Spinal cord (tissue), 10 donors: ENCODE data around the gene DNAJC11. TPM values are rescaled to one million over a fixed set of nuclear protein-coding genes. Genes with fewer than 3 reads are reported as not detected.

Source experiments
- DNase-seq, 6 donors: peaks; one replicate each; pipeline versions ENCODE4 v3.0.0 to v3.0.0-alpha.2; 2013 to 2015; ENCODE audit warnings: low spot score in 6 of 6, low read depth in 4 of 6
- H3K27ac ChIP-seq: one replicate; pipeline ENCODE4 v1.5.1; 2013; ENCODE audit warnings: low read depth, low read length, control low read depth
- H3K27me3 ChIP-seq: one replicate; pipeline ENCODE4 v1.6.1; 2013; ENCODE audit warnings: low read length; ENCODE audit not compliant: control insufficient read depth, insufficient read depth
- H3K36me3 ChIP-seq: one replicate; pipeline ENCODE4 v1.6.1; 2013; ENCODE audit warnings: low read length; ENCODE audit not compliant: control insufficient read depth, insufficient read depth
- H3K4me1 ChIP-seq: one replicate; pipeline ENCODE4 v1.6.1; 2013; ENCODE audit warnings: low read length; ENCODE audit not compliant: control insufficient read depth, insufficient read depth
- H3K4me3 ChIP-seq: one replicate; pipeline ENCODE4 v1.5.1; 2013; ENCODE audit warnings: low read depth, low read length, control low read depth
- H3K9me3 ChIP-seq: one replicate; pipeline ENCODE4 v1.6.1; 2013; ENCODE audit warnings: low read length; ENCODE audit not compliant: control insufficient read depth, insufficient read depth
- WGBS: methylation state at CpG from one replicate; pipeline ENCODE4 v1.1.5; 2013; ENCODE audit warnings: missing lambda C conversion rate; ENCODE audit not compliant: insufficient coverage; 5-methylcytosine and 5-hydroxymethylcytosine counted together
- polyA plus RNA-seq, 2 donors: library from polyadenylated mRNA; unstranded; fragments of 120-200 nt; gene quantifications; one replicate each; pipeline ENCODE4 v1.2.1, GENCODE V29; 2013; ENCODE audit not compliant: insufficient read length in 2 of 2
- total RNA-seq, 2 donors: library from RNA; depleted of rRNA in 1 of 2; stranded (reverse); fragments of 120-200 nt in 1 of 2; fragments of >200 nt in 1 of 2; gene quantifications; one replicate each; pipeline versions ENCODE4 v1.2.3 to v1.2.4, GENCODE V29; 2013 to 2014
- donor health status: healthy.

DNAJC11 gene
- total and polyA plus RNA-seq, 4 donors = 32.5 to 58.5 (median 40.0) TPM

DNA sequence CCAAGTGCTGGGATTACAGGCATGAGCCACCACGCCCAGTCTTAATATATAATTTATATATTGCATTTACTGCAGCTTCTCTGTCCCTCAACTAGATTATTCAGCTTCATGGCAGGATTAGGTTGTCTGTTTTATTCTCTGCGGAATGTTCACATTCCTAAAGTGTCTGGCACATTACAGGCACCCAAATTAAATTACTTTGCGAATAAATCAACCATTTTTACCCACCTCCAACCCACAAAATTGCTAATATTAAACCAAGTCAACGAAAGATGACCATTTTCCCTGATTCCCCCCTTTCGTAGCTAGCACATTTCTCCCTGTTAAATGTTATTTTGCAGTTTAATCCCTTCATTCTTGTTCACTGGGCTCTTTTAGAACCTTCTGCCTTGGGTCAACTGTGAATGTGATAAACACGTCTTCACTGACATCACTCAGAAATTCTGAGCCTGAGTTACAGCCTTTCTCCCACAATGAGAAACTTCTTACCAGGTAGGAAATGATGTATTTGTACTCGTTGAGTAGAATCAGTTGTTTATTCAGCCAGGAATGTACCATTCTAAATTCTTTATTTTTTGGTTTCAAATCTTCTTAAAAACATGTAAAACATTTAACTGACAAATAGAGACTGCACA, 41.1 kb downstream of the DNAJC11 start:
- no peak overlapping the region for H3K27ac ChIP-seq
- peaks cover 12% of the 10 kb centered on the region for H3K36me3 ChIP-seq
- no peaks in the 10 kb centered on the region for H3K4me1 ChIP-seq
- no peaks in the 10 kb centered on the region for H3K9me3 ChIP-seq
- no peaks in the 10 kb centered on the region for H3K27me3 ChIP-seq
- no peak overlapping the region for H3K4me3 ChIP-seq
- DNase-seq = no peak
- 100% methylated on average over 4 of the region's 7 CpGs for WGBS

DNA sequence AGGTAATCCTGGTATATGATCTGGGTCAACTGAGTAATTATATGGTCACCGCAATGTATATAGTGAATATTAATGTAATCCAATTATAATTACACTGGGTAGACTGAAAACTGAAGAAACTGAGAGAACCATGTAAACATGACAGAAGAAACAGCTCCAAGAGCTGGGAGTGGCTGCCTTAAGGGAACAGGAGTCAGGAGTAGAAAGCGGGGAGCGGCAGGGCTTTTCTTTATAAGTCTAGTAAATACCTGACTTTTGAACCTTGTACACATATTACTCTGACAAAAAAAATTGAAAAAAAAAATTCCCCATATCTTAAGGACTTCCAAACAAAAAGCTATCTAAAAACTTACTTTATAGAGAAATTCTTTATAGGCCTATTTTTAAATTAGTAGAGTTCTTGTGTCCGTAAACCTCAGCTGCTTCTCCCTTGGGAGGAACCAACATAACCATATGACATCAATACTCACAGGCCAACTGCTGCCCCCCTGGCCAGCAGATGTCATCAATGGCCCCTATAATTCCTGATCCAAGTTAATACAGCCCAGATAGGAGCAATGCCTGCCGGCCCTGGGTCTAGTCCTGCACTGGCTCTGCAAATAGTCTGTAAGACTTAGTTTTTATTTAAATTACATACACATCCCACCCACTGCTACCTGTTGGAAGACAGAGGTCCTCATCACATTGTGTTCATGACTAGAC, 43.1 kb downstream of the DNAJC11 start:
- no peaks in the 10 kb centered on the region for H3K27me3 ChIP-seq
- no peak for DNase-seq
- H3K4me1 ChIP-seq = peaks cover 6% of the 10 kb centered on the region
- no peak overlapping the region for H3K4me3 ChIP-seq
- 86% methylated on average over 1 of the region's 5 CpGs for WGBS
- peaks cover 3% of the 10 kb centered on the region for H3K36me3 ChIP-seq
- H3K27ac ChIP-seq = no peak overlapping the region
- H3K9me3 ChIP-seq = no peaks in the 10 kb centered on the region

DNA sequence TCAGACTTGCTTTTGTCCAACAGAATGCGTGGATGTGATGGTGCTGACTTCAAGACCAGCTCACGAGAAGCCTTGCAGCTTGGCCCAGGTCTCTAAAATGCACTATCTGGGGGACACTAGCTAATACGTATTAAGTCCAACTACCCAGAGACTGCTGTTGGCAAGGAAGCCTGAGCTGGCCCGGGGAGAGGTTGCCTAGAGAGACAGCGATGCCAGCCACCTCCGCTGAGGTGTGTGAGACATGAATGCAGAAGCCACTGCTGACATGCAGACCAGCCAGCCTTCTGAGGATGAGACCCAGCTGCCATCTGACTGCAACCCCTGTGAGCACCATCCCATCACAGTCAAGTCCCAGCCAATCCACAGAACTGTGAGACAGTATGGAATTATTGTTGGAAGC, 44.5 kb downstream of the DNAJC11 start:
- no peak for DNase-seq
- Histone ChIP-seq H3K27me3 (no peaks in the 10 kb centered on the region), H3K4me1 (peaks cover 10% of the 10 kb centered on the region), H3K9me3 (no peaks in the 10 kb centered on the region), H3K36me3 (peaks cover 13% of the 10 kb centered on the region), H3K4me3 (no peak overlapping the region), H3K27ac (no peak overlapping the region)
- 79% methylated on average over 6 of the region's 6 CpGs for WGBS

DNA sequence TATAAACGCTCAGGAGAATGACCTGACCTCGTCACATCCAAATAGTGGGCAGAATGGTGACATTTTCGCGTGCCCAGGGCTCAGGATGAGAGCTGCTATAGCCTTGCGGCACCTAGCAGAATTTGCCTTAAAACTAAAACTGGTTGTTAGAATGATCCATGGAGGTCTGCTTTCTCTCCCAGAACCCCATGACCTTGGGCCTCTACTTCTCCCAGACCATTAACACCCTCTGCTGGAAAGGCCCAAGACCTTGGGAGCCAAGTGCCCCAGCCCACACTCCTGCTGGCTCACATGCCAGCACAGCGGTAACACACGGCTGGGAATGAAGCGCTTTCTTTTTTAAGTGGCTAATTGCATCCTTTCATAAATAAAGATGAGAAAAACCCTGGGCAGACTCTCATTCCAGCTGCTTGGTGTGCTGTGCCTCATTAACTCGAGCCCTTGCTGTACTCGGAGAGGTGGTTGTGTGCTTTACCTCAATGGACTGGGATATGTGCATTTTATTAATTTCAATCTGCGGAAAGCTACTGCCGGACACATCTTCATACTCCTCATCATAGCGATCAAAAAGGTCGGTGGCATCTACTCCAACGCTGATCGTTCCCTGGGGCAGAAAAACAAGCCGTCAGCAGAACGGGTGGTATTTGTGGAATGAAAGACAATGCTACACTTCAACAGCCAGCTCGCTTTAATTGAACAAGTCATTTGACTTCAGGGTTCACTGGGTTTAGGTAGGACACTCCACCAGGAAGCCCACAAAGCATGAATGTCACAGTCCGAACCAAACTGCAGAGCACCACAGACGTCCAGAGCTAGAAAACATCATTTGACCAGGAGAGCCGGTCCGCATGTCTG, 48.0 kb downstream of the DNAJC11 start:
- Histone ChIP-seq H3K36me3 (peaks cover 40% of the 10 kb centered on the region), H3K27ac (no peak overlapping the region), H3K4me1 (peaks cover 10% of the 10 kb centered on the region), H3K27me3 (no peaks in the 10 kb centered on the region), H3K9me3 (no peaks in the 10 kb centered on the region), H3K4me3 (no peak overlapping the region)
- WGBS = 74% methylated on average over 13 of the region's 23 CpGs
- peak in 2 of 6 donors; percentile 48 to 71 for DNase-seq

DNA sequence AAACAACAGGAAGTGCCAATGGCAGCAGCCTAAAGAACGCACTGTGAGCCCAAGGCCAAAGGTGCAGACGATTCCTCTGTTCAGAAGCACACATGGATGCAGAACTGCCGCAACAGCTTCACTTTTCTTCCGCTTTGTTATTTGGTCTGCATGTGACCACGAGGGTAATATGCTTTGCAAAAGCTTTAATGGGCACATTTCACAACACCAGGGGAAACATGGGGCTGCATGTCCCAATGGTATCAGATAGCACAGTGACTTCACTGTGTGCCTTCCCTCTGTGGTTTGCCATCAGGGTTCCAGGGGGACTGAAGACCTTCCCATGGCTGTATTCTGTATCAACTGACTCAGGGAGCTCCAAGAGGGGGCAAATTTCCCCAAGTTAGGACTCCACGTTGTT, 48.6 kb downstream of the DNAJC11 start:
- 78% methylated on average over 6 of the region's 6 CpGs for WGBS
- H3K36me3 ChIP-seq = peaks cover 43% of the 10 kb centered on the region
- no peak overlapping the region for H3K4me3 ChIP-seq

DNA sequence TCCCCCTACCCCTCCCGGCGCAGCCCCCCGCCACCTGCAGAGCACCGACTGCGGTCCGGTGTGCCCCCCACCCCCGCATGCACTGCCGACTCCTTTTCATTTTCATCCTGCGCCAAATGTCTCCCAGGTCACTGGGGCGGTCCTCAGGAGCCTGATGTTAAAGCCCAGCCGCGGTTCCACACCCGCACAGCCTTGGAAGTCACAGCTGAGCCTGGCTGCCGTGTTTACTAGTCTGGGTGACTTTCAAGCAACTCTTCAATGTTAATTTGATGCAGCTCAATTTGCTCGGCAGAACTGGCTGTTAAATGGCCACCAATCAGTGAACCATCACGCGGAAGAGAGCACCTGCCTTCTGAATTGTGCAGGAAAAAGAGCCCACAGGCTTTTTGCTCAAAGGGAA, 49.7 kb downstream of the DNAJC11 start:
- H3K4me3 ChIP-seq = no peak overlapping the region
- no peak overlapping the region for H3K27ac ChIP-seq
- no peaks in the 10 kb centered on the region for H3K27me3 ChIP-seq
- 51% methylated on average over 16 of the region's 17 CpGs for WGBS
- H3K9me3 ChIP-seq = no peaks in the 10 kb centered on the region
- DNase-seq = peak in 1 of 6 donors; percentile 52
- peaks cover 10% of the 10 kb centered on the region for H3K4me1 ChIP-seq
- peaks cover 43% of the 10 kb centered on the region for H3K36me3 ChIP-seq

More for the DNA sequence above, 48.6 kb downstream of the DNAJC11 start:
- Histone ChIP-seq H3K27me3 (no peaks in the 10 kb centered on the region), H3K27ac (no peak overlapping the region), H3K4me1 (peaks cover 10% of the 10 kb centered on the region), H3K9me3 (no peaks in the 10 kb centered on the region)
- DNase-seq = no peak

DNA sequence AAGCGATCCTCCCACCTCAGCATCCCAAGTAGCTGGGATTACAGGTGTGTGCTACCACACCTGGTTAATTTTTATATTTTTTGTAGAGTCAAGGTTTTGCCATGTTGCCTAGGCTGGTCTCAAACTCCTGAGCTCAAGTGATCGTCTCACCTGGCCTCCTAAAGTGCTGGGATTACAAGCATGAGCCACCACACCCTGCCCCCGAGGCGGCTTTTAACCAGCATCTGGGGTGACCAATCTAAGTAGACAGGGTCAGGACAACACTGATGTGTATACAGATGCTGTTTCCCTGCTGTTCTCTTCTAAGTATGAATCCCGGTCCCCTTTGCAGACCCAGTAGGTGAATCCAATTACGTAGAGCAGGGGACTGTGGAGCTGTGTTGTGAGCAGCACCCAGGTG, 53.1 kb downstream of the DNAJC11 start:
- peaks cover 68% of the 10 kb centered on the region for H3K36me3 ChIP-seq
- no peak overlapping the region for H3K27ac ChIP-seq
- 98% methylated on average over 5 of the region's 6 CpGs for WGBS
- no peaks in the 10 kb centered on the region for H3K9me3 ChIP-seq
- peaks cover 4% of the 10 kb centered on the region for H3K4me1 ChIP-seq
- DNase-seq = no peak
- H3K4me3 ChIP-seq = no peak overlapping the region
- no peaks in the 10 kb centered on the region for H3K27me3 ChIP-seq

DNA sequence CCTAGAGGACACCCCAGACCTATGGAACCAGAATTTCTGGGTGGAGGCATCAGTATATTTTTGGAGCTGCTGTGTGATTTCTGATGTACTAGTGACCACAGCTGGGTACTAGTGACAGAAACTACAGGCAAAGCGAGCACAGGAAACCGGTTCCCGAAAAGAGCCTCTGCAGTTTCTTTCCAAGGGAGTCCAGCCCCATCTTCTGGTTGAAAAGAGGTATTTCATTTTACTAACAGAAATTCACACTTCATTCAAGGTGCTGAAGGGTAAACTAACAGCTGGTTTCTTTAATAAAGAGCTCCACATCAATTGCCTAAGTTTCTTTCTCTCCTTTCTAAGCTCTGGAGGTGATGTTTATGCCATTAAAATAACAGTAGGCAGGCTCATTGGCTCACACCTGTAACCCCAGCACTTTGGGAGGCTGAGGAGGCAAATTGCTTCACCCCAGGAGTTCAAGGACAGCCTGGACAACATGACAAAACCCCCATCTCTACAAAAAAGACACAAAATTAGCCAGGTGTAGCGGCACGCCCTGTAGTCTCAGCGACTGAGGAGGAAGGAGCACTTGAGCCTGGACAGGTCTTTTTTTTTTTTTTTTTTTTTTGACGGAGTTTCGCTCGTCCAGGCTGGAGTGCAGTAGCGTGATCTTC, 55.0 kb downstream of the DNAJC11 start:
- H3K9me3 ChIP-seq = no peaks in the 10 kb centered on the region
- no peak overlapping the region for H3K27ac ChIP-seq
- no peaks in the 10 kb centered on the region for H3K4me1 ChIP-seq
- H3K36me3 ChIP-seq = peaks cover 68% of the 10 kb centered on the region
- WGBS = 69% methylated on average over 3 of the region's 10 CpGs
- DNase-seq = peak in 4 of 6 donors; percentile 33 to 88 (median 51)
- no peak overlapping the region for H3K4me3 ChIP-seq
- no peaks in the 10 kb centered on the region for H3K27me3 ChIP-seq

DNA sequence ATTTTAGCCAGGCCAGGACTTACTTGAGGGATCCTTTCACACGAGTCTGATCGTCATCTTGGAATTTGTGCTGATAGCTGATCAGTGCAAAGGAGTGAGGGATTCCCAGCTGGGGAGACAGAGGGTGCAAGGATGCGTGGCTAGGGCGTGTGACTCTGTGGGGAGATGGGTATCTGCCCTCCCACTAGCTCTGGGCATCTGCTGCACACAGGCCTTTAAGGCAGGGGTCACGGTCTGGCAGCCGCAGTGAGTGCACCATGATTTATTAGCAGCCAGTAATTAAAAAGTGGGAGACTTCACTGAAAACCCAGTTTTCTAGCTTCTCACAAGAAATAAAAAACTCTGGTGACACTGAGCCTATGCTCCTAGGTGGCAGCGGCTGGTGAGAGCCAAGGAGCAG, 56.6 kb downstream of the DNAJC11 start:
- DNase-seq = no peak
- peaks cover 66% of the 10 kb centered on the region for H3K36me3 ChIP-seq
- H3K4me1 ChIP-seq = no peaks in the 10 kb centered on the region
- H3K4me3 ChIP-seq = no peak overlapping the region
- 93% methylated on average over 5 of the region's 7 CpGs for WGBS
- H3K9me3 ChIP-seq = no peaks in the 10 kb centered on the region
- no peak overlapping the region for H3K27ac ChIP-seq
- H3K27me3 ChIP-seq = no peaks in the 10 kb centered on the region
